Adrenal gland (tissue), 5 donors: Measurements from ENCODE around the gene TUSC7.

Experiments used
- CTCF ChIP-seq, 6 experiments: fragments of 450-650 bp in 4 of 6; fragments of 200-600 bp in 2 of 6; sonication (generic) in 1 of 6; IDR thresholded peaks; 1 replicate in 5 of 6; 2 replicates in 1 of 6; pipeline versions ENCODE4 v1.5.1 to v1.8.0; 2016 to 2021; ENCODE audit warnings: antibody characterized with exemption in 6 of 6, mild to moderate bottlenecking in 2 of 6, moderate library complexity in 1 of 6
- POLR2A ChIP-seq, 2 donors: fragments of 450-650 bp; IDR thresholded peaks; one replicate each; pipeline ENCODE4 v1.6.1; 2017; ENCODE audit warnings: antibody characterized with exemption in 2 of 2, mild to moderate bottlenecking in 2 of 2, moderate library complexity in 1 of 2
- donor health status: DM: no; HTN: no; CAD: no.

- TF ChIP-seq CTCF (IDR thresholded peaks at IDR 0.05) (no peak), POLR2A (IDR thresholded peaks at IDR 0.05) (no peak)
Observed at GRCh38 chr3:116734243-116734642, 24.7 kb downstream of the TUSC7 start.
